Ascending aorta (tissue), 2 donors: Measurements from ENCODE around the gene JAG2. TPM values are rescaled to one million over a fixed set of nuclear protein-coding genes. Genes with fewer than 3 reads are reported as not detected.

Experiments
- DNase-seq, 2 donors: peaks; one replicate each; pipeline ENCODE4 v3.0.0-alpha.2; 2019; ENCODE audit warnings: low spot score in 2 of 2
- H3K27ac ChIP-seq, 2 donors: fragments of 200-600 bp; sonication (generic); one replicate each; pipeline ENCODE4 v1.5.1; 2016 to 2017; ENCODE audit warnings: mild to moderate bottlenecking in 1 of 2
- H3K27me3 ChIP-seq: fragments of 200-600 bp; sonication (generic); one replicate; pipeline ENCODE4 v1.5.1; 2017
- H3K36me3 ChIP-seq, 2 donors: fragments of 200-600 bp; sonication (generic); one replicate each; pipeline ENCODE4 v1.5.1; 2016
- H3K4me1 ChIP-seq, 2 donors: fragments of 200-600 bp; sonication (generic); one replicate each; pipeline ENCODE4 v1.5.1; 2016 to 2017; ENCODE audit warnings: mild to moderate bottlenecking in 1 of 2
- H3K4me3 ChIP-seq, 2 donors: fragments of 200-600 bp; sonication (generic); one replicate each; pipeline ENCODE4 v1.5.1; 2016 to 2017; ENCODE audit warnings: mild to moderate bottlenecking in 1 of 2
- H3K9me3 ChIP-seq, 2 donors: fragments of 200-600 bp; sonication (generic); one replicate each; pipeline ENCODE4 v1.5.1; 2016
- CTCF ChIP-seq, 3 experiments: fragments of 200-600 bp in 2 of 3; fragments of 450-650 bp in 1 of 3; sonication (generic) in 2 of 3; IDR thresholded peaks; one replicate each; pipeline ENCODE4 v1.5.1; 2016 to 2019; ENCODE audit warnings: antibody characterized with exemption in 3 of 3, mild to moderate bottlenecking in 1 of 3, moderate library complexity in 1 of 3
- intact Hi-C: fragments of 100-400 bp; cut with DNase I; formaldehyde crosslinking; loops from one replicate; pipeline ENCODE4 v1.15.1; 2023
- total RNA-seq: library from RNA; depleted of rRNA; stranded (reverse); fragments of >200 nt; gene quantifications from one replicate; pipeline ENCODE4 v1.1.0, GENCODE V29; 2016

Gene JAG2
- total RNA-seq, 1 donor from 2014 or later = 35.5 TPM

- H3K36me3 ChIP-seq = no peaks in the 10 kb centered on the region
- intact Hi-C loops = loop anchor here (2.0 to 10.0 kb wide), 2 partner anchors 77 to 1281 kb away; no protein-coding TSS in a partner anchor
Measured at GRCh38 chr14:105165761-105166485, 2.7 kb downstream of the JAG2 start.

GRCh38 chr14:105165134-105165704, 3.4 kb downstream of the JAG2 start:
- intact Hi-C loops = loop anchor here (10.0 kb wide), 1 partner anchor 1280 kb away; no protein-coding TSS in a partner anchor
- no peak overlapping the region for H3K4me3 ChIP-seq
- TF ChIP-seq CTCF (IDR thresholded peaks at IDR 0.05) = no peak

More at GRCh38 chr14:105165761-105166485, 2.7 kb downstream of the JAG2 start:
- TF ChIP-seq CTCF (IDR thresholded peaks at IDR 0.05) = no peak
- Histone ChIP-seq H3K4me3 (no peak overlapping the region), H3K9me3 (no peaks in the 10 kb centered on the region), H3K27ac (no peak overlapping the region), H3K4me1 (peaks cover 5 to 23% of the 10 kb centered on the region in 2 donors), H3K27me3 (no peaks in the 10 kb centered on the region)
- DNase-seq = no peak

GRCh38 chr14:105163040-105163742, 5.4 kb downstream of the JAG2 start:
- Histone ChIP-seq H3K4me1 (peaks cover 3 to 5% of the 10 kb centered on the region in 2 donors), H3K4me3 (no peak overlapping the region), H3K27ac (no peak overlapping the region), H3K9me3 (no peaks in the 10 kb centered on the region), H3K36me3 (no peaks in the 10 kb centered on the region), H3K27me3 (no peaks in the 10 kb centered on the region)
- DNase-seq = no peak
- intact Hi-C loops = loop anchor here (10.0 kb wide), 1 partner anchor 1278 kb away; no protein-coding TSS in a partner anchor
- TF ChIP-seq CTCF (IDR thresholded peaks at IDR 0.05) = no peak

More at GRCh38 chr14:105165134-105165704, 3.4 kb downstream of the JAG2 start:
- Histone ChIP-seq H3K27ac (no peak overlapping the region), H3K9me3 (no peaks in the 10 kb centered on the region), H3K36me3 (no peaks in the 10 kb centered on the region), H3K27me3 (no peaks in the 10 kb centered on the region), H3K4me1 (peaks cover 3 to 16% of the 10 kb centered on the region in 2 donors)
- DNase-seq = no peak

GRCh38 chr14:105162669-105162979, 6.0 kb downstream of the JAG2 start:
- Histone ChIP-seq H3K4me1 (peaks cover 1 to 5% of the 10 kb centered on the region in 2 donors), H3K4me3 (no peak overlapping the region), H3K9me3 (no peaks in the 10 kb centered on the region), H3K27ac (no peak overlapping the region), H3K36me3 (no peaks in the 10 kb centered on the region), H3K27me3 (no peaks in the 10 kb centered on the region)
- TF ChIP-seq CTCF (IDR thresholded peaks at IDR 0.05) = no peak
- DNase-seq = no peak
- intact Hi-C loops = loop anchor here (10.0 kb wide), 1 partner anchor 1278 kb away; no protein-coding TSS in a partner anchor

GRCh38 chr14:105161964-105162668, 6.5 kb downstream of the JAG2 start:
- intact Hi-C loops = loop anchor here (10.0 kb wide), 1 partner anchor 1277 kb away; no protein-coding TSS in a partner anchor
- no peaks in the 10 kb centered on the region for H3K36me3 ChIP-seq
- no peak overlapping the region for H3K4me3 ChIP-seq
- no peak overlapping the region for H3K27ac ChIP-seq
- H3K27me3 ChIP-seq = no peaks in the 10 kb centered on the region
- H3K9me3 ChIP-seq = no peaks in the 10 kb centered on the region
- no peak for DNase-seq
- TF ChIP-seq CTCF (IDR thresholded peaks at IDR 0.05) = no peak
- peaks cover 0 to 5% of the 10 kb centered on the region in 2 donors for H3K4me1 ChIP-seq
